DMS79 treated with DMSO at 0.1 percent for 48 hours (cell line): ENCODE data around the gene DMRTC1.
"Not testable (repeated sequence)": the region's sequence is repeated elsewhere in the genome, so short reads cannot be mapped to it uniquely, and the experiment has no call there.

Source experiments
- DNase-seq: peaks from one replicate; lab custom pipeline; 2025; lab: John Stamatoyannopoulos, UW

The DMRTC1 gene

GRCh38 chrX:72943819-72944169, at the start of gene DMRTC1:
TSS of gene DMRTC1 (minus strand) at chrX:72943837. CDS start at chrX:72875694, 68,143 bp downstream.
- not testable (repeated sequence) for DNase-seq

GRCh38 chrX:72980894-72981469, 37.3 kb upstream of the DMRTC1 start:
- DNase-seq: not testable (repeated sequence)

GRCh38 chrX:72974885-72975284, 31.2 kb upstream of the DMRTC1 start:
- not testable (repeated sequence) for DNase-seq

- not testable (repeated sequence) for DNase-seq
Observed at GRCh38 chrX:72971859-72972258, 28.2 kb upstream of the DMRTC1 start.

DNA sequence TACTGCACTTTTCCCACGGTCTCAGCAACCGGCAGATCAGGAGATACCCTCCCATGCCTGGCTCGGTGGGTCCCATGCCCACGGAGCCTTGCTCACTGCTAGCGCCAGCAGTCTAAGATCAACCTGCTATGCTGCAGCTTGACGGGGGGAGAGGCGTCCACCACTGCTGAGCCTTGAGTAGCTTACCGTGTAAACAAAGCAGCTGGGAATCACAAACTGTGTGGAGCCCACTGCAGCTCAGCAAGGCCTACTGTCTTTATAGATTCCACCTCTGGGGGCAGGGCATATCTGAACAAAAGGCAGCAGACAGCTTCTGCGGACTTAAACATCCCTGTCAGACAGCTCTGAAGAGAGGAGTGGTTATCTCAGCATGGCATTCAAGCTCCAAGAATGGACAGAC, 16.3 kb upstream of the DMRTC1 start:
- DNase-seq: not testable (repeated sequence)

- DNase-seq: not testable (repeated sequence)
Observed at GRCh38 chrX:72943035-72943818, 410 bp downstream of the DMRTC1 start.

- DNase-seq: not testable (repeated sequence)
Observed at GRCh38 chrX:72942272-72942671, 1.4 kb downstream of the DMRTC1 start.

GRCh38 chrX:72937906-72938305, 5.7 kb downstream of the DMRTC1 start, which contains the start of gene FAM236A:
TSS of gene FAM236A (plus strand) at chrX:72938206. CDS start at chrX:72938263, 57 bp downstream.
- DNase-seq: not testable (repeated sequence)

DNA sequence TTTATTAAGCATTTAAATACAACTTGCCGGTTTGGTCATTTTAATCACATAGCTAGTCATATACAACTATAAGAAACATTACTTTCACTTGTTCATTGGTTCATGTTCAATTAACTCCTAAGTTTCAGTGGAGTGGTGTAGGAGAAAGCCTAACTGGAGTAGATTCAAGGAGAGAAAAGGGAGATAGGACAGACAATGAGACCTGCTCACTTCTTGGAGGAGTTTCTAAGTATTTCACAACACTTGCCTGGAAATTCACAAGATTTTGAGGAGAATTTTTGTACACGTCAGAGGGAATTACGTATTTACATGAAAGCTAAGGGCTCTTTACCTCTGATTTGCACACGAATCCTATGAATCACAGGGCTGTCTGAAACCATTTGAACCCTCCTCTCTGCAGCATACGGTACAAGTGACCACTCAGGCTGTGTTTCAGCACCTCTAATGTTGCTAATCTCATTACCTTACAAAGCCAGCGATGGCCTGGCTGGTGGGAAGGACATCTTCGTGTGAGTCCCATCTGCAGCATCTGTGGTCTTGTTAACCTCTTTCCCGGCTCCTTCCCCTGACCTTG, 6.7 kb downstream of the DMRTC1 start:
- not testable (repeated sequence) for DNase-seq

- not testable (repeated sequence) for DNase-seq
Observed at GRCh38 chrX:72936455-72936854, 7.2 kb downstream of the DMRTC1 start.

DNA sequence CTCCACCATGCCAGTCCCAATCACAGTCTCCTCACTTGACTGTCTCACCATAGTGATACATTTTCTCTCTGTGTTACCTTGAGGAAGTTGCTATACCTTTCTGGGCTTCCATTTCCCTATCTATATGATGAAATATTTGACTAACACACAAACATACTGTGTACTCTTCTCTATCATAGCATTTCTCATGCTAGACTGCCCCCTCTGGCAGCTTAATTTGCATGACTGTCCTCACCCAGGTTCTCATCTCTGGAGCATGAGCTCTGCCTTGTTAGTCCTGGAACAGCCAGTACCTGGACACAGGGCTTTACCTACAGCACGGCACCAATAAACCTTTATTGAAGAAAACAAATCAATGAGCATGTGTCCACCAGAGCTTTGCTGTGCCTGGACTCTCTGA, 11.4 kb downstream of the DMRTC1 start:
- DNase-seq: not testable (repeated sequence)

- not testable (repeated sequence) for DNase-seq
Observed at GRCh38 chrX:72916096-72916495, 27.5 kb downstream of the DMRTC1 start.

DNA sequence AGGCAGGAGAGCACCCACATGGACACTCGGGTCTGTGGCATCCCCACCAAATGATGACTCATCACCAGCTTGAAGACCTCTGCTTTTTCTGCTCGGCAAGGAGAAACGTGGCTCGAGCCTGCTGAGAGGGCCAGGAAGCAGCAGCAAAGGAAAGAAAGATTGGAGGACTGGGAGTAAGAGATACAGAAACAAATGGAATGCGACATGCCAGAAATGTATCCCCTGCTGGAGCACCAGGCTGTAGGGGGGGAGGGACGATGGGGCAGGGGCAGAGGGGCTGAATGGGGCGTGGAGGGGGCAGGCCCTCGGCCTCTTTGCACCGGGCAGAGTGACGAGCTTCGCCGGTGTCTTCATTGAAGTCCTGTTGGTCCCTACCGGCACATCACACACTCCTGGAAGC, 31.3 kb downstream of the DMRTC1 start, which contains the start of gene FAM236C:
TSS of gene FAM236C (plus strand) at position 301 of the 400 bp plus-strand sequence. CDS start 100 bp downstream, outside the sequence.
- not testable (repeated sequence) for DNase-seq

- not testable (repeated sequence) for DNase-seq
Observed at GRCh38 chrX:72889740-72890139, 53.9 kb downstream of the DMRTC1 start.

- not testable (repeated sequence) for DNase-seq
Observed at GRCh38 chrX:72882898-72883297, 60.7 kb downstream of the DMRTC1 start.

DNA sequence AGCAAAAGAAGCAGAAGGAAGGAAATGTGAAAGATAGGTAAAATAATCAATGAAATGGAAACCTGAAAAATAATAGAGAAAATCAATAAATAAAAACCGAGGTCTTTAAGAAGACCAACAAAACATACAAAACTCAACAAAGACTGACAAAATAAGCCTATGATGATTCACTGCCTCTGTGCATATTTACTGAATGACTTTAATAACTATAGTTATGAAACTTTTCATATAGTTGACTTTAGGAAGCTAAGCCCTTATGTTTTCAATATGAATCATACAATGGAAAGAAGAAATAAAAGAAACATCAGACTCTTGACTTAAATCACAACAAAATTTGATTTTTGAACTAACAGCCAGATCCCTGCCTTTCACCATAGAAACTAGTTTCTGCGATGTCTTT, 106.1 kb downstream of the DMRTC1 start:
- DNase-seq: not testable (repeated sequence)

- not testable (repeated sequence) for DNase-seq
Observed at GRCh38 chrX:72830701-72831100, 112.9 kb downstream of the DMRTC1 start.
